Neural cell (in vitro differentiated cells): ENCODE measurements around the gene KLK11.

Experiments
- CTCF ChIP-seq: fragments of 450-650 bp; IDR thresholded peaks from 2 replicates; pipeline ENCODE4 v1.5.1; 2014; ENCODE audit warnings: antibody characterized with exemption, mild to moderate bottlenecking, moderate library complexity; ENCODE audit not compliant: poor library complexity, severe bottlenecking
- EP300 ChIP-seq: fragments of 450-650 bp; conservative IDR thresholded peaks from 2 replicates; pipeline ENCODE4 v1.6.1; 2014; ENCODE audit warnings: antibody characterized with exemption, mild to moderate bottlenecking, moderate library complexity; ENCODE audit not compliant: poor library complexity, severe bottlenecking
- EZH2 ChIP-seq: fragments of 200-600, 300-800 bp; shearing (Covaris generic), sonication (generic); IDR thresholded peaks from 2 replicates; pipeline ENCODE4 v1.6.1; 2014; ENCODE audit warnings: antibody characterized with exemption, low read length, borderline replicate concordance, mild to moderate bottlenecking; ENCODE audit not compliant: insufficient read depth, poor library complexity, severe bottlenecking
- TAF1 ChIP-seq: IDR thresholded peaks from 2 replicates; pipeline ENCODE4 v1.6.1; 2012; ENCODE audit warnings: low read depth

- TF ChIP-seq CTCF = no peak
- no peak for TF ChIP-seq EP300
- no peak for TF ChIP-seq EZH2
- TF ChIP-seq TAF1 = no peak
Observed at GRCh38 chr19:51031220-51031879, 4.9 kb upstream of the KLK11 start.
